Brain microvascular endothelial cell (primary cell): ENCODE data around the gene GCN1.

Source experiments
- DNase-seq: peaks from one replicate; pipeline ENCODE4 v3.0.0-alpha.2; 2020
- H3K27ac ChIP-seq: fragments of 250-450 bp; sonication (Bioruptor Pico); 2 replicates; pipeline ENCODE4 v1.5.1; 2020; ENCODE audit warnings: mild to moderate bottlenecking, moderate library complexity
- H3K27me3 ChIP-seq: fragments of 250-450 bp; sonication (Bioruptor Pico); replicated peaks from 2 replicates; pipeline ENCODE4 v1.5.1; 2020; ENCODE audit warnings: mild to moderate bottlenecking
- H3K36me3 ChIP-seq: fragments of 250-450 bp; sonication (Bioruptor Pico); replicated peaks from 2 replicates; pipeline ENCODE4 v1.5.1; 2020; ENCODE audit warnings: mild to moderate bottlenecking
- H3K4me3 ChIP-seq: 2 replicates; pipeline ENCODE4 v1.5.1; 2011; ENCODE audit warnings: low read depth, mild to moderate bottlenecking, control low read depth, low read length, moderate library complexity
- in situ Hi-C: cut with HindIII; loops from 2 replicates; pipeline ENCODE4 v1.10.0; 2017; ENCODE audit warnings: low sequenced_read_pairs, low pct_ligation_motif_present
- TF ChIP-seq, protein P1 (sequence below): IDR thresholded peaks from 2 replicates; pipeline ENCODE4 v1.5.1; 2011; ENCODE audit warnings: low read depth, mild to moderate bottlenecking, moderate library complexity, low read length, control low read depth, inconsistent platforms; ENCODE audit errors: missing control alignments

GCN1 gene

GRCh38 chr12:120099738-120100137 is 94.8 kb downstream of the GCN1 start:
- H3K4me3 ChIP-seq, result no peak overlapping the region
- in situ Hi-C loops, result no loop called here
- no peak overlapping the region for H3K27ac ChIP-seq
- H3K27me3 ChIP-seq, result no peaks in the 10 kb centered on the region
- no peak for DNase-seq
- TF ChIP-seq, protein P1, sequence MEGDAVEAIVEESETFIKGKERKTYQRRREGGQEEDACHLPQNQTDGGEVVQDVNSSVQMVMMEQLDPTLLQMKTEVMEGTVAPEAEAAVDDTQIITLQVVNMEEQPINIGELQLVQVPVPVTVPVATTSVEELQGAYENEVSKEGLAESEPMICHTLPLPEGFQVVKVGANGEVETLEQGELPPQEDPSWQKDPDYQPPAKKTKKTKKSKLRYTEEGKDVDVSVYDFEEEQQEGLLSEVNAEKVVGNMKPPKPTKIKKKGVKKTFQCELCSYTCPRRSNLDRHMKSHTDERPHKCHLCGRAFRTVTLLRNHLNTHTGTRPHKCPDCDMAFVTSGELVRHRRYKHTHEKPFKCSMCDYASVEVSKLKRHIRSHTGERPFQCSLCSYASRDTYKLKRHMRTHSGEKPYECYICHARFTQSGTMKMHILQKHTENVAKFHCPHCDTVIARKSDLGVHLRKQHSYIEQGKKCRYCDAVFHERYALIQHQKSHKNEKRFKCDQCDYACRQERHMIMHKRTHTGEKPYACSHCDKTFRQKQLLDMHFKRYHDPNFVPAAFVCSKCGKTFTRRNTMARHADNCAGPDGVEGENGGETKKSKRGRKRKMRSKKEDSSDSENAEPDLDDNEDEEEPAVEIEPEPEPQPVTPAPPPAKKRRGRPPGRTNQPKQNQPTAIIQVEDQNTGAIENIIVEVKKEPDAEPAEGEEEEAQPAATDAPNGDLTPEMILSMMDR, result no peak
- peaks cover 62% of the 10 kb centered on the region for H3K36me3 ChIP-seq

DNA sequence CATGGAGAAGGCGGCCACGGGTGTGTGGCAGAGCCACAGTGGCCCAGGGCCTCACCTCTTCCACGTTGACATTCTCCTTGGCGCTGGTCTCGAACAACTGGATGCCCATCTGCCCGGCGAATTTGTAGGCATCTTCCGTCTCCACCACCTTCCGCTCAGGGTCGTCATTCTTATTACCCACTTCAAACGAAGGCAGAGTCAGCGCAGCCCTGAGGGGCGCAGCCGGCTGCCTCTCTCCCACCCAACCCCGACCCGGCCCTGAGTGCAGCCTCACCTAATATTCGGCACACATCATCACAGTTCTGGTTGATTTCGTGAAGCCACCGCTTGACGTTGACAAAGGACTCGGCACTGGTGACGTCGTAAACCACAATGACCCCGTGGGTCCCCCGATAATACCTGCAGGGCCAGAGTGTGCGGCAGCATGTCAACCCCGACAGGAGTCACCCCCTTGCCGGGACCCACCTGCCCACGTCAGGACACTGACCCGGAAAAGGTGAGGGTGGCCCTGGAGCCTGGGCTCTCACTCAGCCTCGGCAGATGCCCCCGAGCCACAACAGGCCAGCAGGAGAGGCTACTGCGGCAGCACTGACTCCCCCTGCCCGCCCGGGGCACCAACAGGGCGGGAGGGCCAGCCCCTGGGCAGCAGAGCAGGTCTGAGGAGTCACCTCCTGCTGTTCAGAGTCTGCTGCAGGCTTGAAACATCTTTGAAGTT is 95.6 kb downstream of the GCN1 start:
- TF ChIP-seq, protein P1, result no peak
- in situ Hi-C loops, result no loop called here
- H3K27ac ChIP-seq, result no peak overlapping the region
- no peaks in the 10 kb centered on the region for H3K27me3 ChIP-seq
- no peak overlapping the region for H3K4me3 ChIP-seq
- H3K36me3 ChIP-seq, result peaks cover 57% of the 10 kb centered on the region
- no peak for DNase-seq

GRCh38 chr12:120096671-120097202 is 97.8 kb downstream of the GCN1 start:
- no peaks in the 10 kb centered on the region for H3K27me3 ChIP-seq
- DNase-seq, result no peak
- TF ChIP-seq, protein P1, result no peak
- in situ Hi-C loops, result no loop called here
- H3K27ac ChIP-seq, result no peak overlapping the region
- no peak overlapping the region for H3K4me3 ChIP-seq
- H3K36me3 ChIP-seq, result peaks cover 42% of the 10 kb centered on the region

DNA sequence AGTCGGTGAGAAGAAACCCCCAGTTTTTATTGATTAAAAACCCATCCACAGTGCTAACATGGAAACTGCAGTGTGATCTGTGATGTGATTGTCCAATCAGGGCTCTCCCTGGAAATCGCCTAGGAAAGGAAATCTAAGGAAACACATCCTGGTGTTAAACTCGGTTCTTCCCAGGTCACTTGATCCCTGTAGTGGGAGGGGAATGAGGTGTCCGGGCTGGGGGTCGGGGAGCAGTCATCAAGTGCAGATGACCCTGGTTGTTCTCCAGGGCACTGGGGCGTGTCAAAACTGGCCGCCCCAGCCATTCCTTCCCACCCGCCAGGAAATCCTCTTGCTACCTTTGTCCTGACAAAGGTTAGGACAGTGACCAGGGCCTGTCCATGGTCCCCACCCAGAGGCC is 98.8 kb downstream of the GCN1 start:
- Histone ChIP-seq H3K4me3 (no peak overlapping the region), H3K36me3 (peaks cover 38% of the 10 kb centered on the region), H3K27ac (no peak overlapping the region), H3K27me3 (no peaks in the 10 kb centered on the region)
- in situ Hi-C loops, result no loop called here
- DNase-seq, result no peak
- TF ChIP-seq, protein P1, result no peak

GRCh38 chr12:120095331-120095730 is 99.2 kb downstream of the GCN1 start:
- TF ChIP-seq, protein P1, result no peak
- H3K36me3 ChIP-seq, result peaks cover 36% of the 10 kb centered on the region
- no peak overlapping the region for H3K27ac ChIP-seq
- no peak for DNase-seq
- no peak overlapping the region for H3K4me3 ChIP-seq
- H3K27me3 ChIP-seq, result no peaks in the 10 kb centered on the region
- in situ Hi-C loops, result no loop called here

DNA sequence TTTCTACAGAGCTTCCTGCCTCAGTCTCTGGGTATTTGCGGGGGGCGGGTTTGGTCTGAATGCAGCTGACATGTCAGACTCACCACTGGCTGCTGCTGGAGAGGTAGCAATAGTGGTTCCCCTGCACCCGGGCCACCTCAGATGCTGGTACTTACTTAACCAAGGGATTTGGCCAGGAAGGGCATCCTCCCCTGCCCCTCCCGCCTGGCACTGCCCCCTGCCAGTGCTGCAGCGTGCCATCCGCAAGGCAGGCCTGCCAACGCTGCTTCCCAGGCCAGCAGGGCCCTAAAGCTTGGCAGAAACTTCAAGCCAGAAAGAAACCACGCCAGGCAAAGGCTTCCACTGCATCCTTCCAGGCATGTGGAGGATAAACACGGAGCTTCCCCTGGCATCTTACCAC is 100.0 kb downstream of the GCN1 start:
- TF ChIP-seq, protein P1, result no peak
- Histone ChIP-seq H3K4me3 (no peak overlapping the region), H3K27ac (no peak overlapping the region), H3K36me3 (peaks cover 36% of the 10 kb centered on the region), H3K27me3 (no peaks in the 10 kb centered on the region)
- in situ Hi-C loops, result no loop called here
- no peak for DNase-seq
